Measurements from ENCODE around the gene F2. TPM values are rescaled to one million over a fixed set of nuclear protein-coding genes. Genes with fewer than 3 reads are reported as not detected.

The F2 gene
- total RNA-seq, 4 donors from 2014 or later: 0.19 TPM; not detected in 3

- Histone ChIP-seq H3K4me1 (peaks cover 0 to 10% (median 0%) of the 10 kb centered on the region in 3 donors), H3K4me3 (no peak overlapping the region), H3K27me3 (no peaks in the 10 kb centered on the region), H3K9me3 (no peaks in the 10 kb centered on the region), H3K36me3 (no peaks in the 10 kb centered on the region), H3K27ac (no peak overlapping the region)
- intact Hi-C loops (cut with DNase I): no loop called here
- WGBS, 2 donors: 56 to 57% methylated on average over 7 to 11 of the region's 24 CpGs
- DNase-seq: no peak
- TF ChIP-seq CTCF (IDR thresholded peaks at IDR 0.05): no peak
- no peak for TF ChIP-seq POLR2A (IDR thresholded peaks at IDR 0.05)
Measured at GRCh38 chr11:46729110-46730027, 10.4 kb downstream of the F2 start.

- intact Hi-C loops (cut with DNase I): no loop called here
- no peak overlapping the region for H3K27ac ChIP-seq
- no peaks in the 10 kb centered on the region for H3K27me3 ChIP-seq
- no peak overlapping the region for H3K4me3 ChIP-seq
- TF ChIP-seq POLR2A (IDR thresholded peaks at IDR 0.05) (no peak), CTCF (IDR thresholded peaks at IDR 0.05) (no peak)
- WGBS, 2 donors: 86 to 91% methylated on average over 4 of the region's 4 CpGs
- peaks cover 0 to 10% (median 0%) of the 10 kb centered on the region in 3 donors for H3K4me1 ChIP-seq
- H3K9me3 ChIP-seq: no peaks in the 10 kb centered on the region
- DNase-seq: no peak
- H3K36me3 ChIP-seq: no peaks in the 10 kb centered on the region
Measured at GRCh38 chr11:46731545-46731944, 12.5 kb downstream of the F2 start.

GRCh38 chr11:46733234-46733633 lies 14.2 kb downstream of the F2 start:
- DNase-seq: no peak
- no peak for TF ChIP-seq POLR2A (IDR thresholded peaks at IDR 0.05)
- TF ChIP-seq CTCF (IDR thresholded peaks at IDR 0.05): no peak
- H3K9me3 ChIP-seq: no peaks in the 10 kb centered on the region
- no peak overlapping the region for H3K27ac ChIP-seq
- no peaks in the 10 kb centered on the region for H3K36me3 ChIP-seq
- intact Hi-C loops (cut with DNase I): no loop called here
- H3K4me3 ChIP-seq: no peak overlapping the region
- no peaks in the 10 kb centered on the region for H3K27me3 ChIP-seq
- WGBS, 2 donors: 70 to 86% methylated on average over 1 of the region's 1 CpG
- peaks cover 0 to 10% (median 0%) of the 10 kb centered on the region in 3 donors for H3K4me1 ChIP-seq

- DNase-seq: no peak
- 83 to 90% methylated on average over 7 of the region's 7 CpGs for WGBS, 2 donors
- intact Hi-C loops (cut with DNase I): no loop called here
Measured at GRCh38 chr11:46736146-46736545, 17.1 kb downstream of the F2 start.

More at GRCh38 chr11:46736146-46736545, 17.1 kb downstream of the F2 start:
- Histone ChIP-seq H3K9me3 (no peaks in the 10 kb centered on the region), H3K27ac (no peak overlapping the region), H3K27me3 (no peaks in the 10 kb centered on the region), H3K4me3 (no peak overlapping the region), H3K4me1 (no peaks in the 10 kb centered on the region), H3K36me3 (peaks cover 0 to 14% (median 0%) of the 10 kb centered on the region in 3 donors)
- TF ChIP-seq POLR2A (IDR thresholded peaks at IDR 0.05) (no peak), CTCF (IDR thresholded peaks at IDR 0.05) (no peak)

All from esophagus squamous epithelium (tissue), 5 donors.